ENCODE data around the gene ZBTB48.
"Not testable (repeated sequence)": the region's sequence is repeated elsewhere in the genome, so short reads cannot be mapped to it uniquely, and the experiment has no call there.

The ZBTB48 gene

DNA sequence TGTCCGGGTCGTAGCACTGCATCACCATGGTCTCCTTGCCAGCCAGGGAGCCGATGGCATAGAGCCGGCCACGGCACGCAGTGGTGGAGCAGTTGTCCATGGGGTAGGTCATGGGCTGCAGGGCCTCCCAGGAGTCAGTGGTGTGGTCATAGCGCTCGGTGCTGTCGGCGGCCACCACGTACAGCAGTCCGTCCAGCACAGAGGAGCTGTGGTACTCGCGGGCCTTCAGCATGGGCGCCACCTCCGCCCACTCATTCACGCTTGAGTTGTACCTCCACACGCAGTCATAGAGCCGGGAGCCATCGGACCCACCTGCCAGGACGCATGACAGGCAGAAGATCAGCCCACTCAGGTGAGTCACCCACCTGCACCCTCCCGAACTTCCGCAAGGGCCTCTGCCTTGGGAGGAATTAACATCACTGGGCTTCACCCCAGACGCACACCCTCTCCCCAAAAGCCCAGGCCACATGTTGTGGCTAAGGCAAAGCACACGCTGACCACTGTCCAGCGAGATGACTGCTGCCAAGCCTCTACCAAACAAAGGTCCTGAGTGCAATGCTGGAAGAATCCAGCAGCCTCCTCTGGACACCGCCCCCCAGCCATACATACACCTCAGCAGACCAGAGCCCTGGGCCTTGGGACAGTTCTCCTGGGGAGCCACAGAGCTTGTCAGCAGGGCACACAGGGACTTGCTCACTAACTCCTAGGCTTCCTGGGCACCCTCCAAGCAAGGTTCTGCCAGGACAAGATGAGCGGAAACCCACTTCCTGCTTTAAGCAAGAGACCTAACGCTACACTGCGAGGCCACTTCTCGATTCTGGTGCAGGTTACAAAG is 19.6 kb downstream of the ZBTB48 start:
- H3K27ac ChIP-seq: no peak overlapping the region
- no peak overlapping the region for H3K9ac ChIP-seq (ENCODE audit: insufficient read length)
- peaks cover 36% of the 10 kb centered on the region; the same call in 1 of the 2 replicates for H3K36me3 ChIP-seq (ENCODE audit: insufficient read depth, low read length)
- H3K9me3 ChIP-seq (ENCODE audit: low read depth, low read length): no peaks in the 10 kb centered on the region
- DNase-seq (ENCODE audit: low read depth, low spot score): no peak
- no peak overlapping the region for H3K4me3 ChIP-seq
- TF ChIP-seq FOXP2 (optimal IDR thresholded peaks at IDR 0.05; ENCODE audit: control extremely low read depth, extremely low read length, insufficient read depth): no peak
- TF ChIP-seq POLR2AphosphoS5 (IDR thresholded peaks at IDR 0.05; ENCODE audit: borderline replicate concordance, low read depth, low read length): no peak
- no peak for TF ChIP-seq EZH2 (IDR thresholded peaks at IDR 0.05)

DNA sequence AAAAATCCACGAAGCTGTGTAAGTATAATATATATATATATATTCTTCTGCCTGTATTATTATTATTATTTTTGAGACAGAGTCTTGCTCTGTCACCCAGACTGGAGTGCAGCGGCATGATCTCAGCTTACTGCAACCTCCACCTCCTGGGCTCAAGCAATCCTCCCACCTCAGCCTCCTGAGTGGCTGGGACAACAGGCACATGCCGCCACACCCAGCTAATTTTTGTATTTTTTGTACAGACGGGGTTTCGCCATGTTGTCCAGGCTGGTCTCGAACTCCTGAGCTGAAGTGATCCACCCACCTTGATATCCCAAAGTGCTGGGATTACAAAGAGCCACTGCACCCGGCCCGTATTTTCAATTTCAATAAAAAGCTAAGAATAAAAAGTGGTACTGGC is 20.2 kb downstream of the ZBTB48 start:
- H3K27ac ChIP-seq: 0 out of 2 replicates have a peak overlapping the region, but pooled peaks have one; percentile 50
- peak overlapping the region; percentile 83 for H3K9ac ChIP-seq (ENCODE audit: insufficient read length)

DNA sequence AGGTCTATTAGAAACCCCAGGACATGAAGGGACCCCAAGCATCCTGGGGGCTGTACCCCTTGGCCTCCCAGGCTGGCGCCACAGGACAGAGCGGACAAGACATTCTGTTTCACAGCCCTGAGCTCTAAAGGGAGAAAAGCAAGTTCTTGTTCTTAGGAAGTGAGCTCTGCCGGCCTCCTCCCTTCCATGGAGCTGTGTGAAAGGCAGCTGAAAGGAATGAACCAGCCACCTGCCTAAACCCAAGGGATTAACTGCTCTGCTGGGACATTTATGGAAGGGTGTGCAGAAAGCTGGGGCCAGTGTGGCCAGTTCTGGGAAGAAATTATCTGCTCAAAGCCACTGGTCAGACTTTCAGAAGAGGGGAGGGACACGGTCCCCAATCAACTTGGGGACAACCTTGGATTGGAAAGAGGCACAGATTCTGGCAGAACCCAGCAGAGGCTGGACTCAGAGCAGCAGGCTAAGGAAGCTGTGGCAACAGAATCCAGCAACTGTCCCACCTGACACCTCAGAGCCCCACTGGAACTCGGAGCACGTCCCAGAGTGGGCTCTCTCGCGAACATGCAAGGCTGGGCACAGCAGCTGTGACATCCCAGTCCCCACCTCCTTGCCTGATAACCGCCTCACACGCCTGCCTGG is 20.7 kb downstream of the ZBTB48 start:
- Histone ChIP-seq H3K36me3 (ENCODE audit: insufficient read depth, low read length) (peaks cover 25% of the 10 kb centered on the region; the same call in 1 of the 2 replicates), H3K9ac (ENCODE audit: insufficient read length) (peak overlapping the region; percentile 83), H3K27ac (peak overlapping the region; percentile 50; the same call in 1 of the 2 replicates), H3K9me3 (ENCODE audit: low read depth, low read length) (no peaks in the 10 kb centered on the region), H3K4me3 (peak overlapping the region; percentile 93)
- DNase-seq (ENCODE audit: low read depth, low spot score): no peak
- TF ChIP-seq EZH2 (IDR thresholded peaks at IDR 0.05): no peak
- TF ChIP-seq POLR2AphosphoS5 (IDR thresholded peaks at IDR 0.05; ENCODE audit: borderline replicate concordance, low read depth, low read length): no peak
- TF ChIP-seq FOXP2 (optimal IDR thresholded peaks at IDR 0.05; ENCODE audit: control extremely low read depth, extremely low read length, insufficient read depth): peak; percentile 18

More for the DNA sequence above, 20.2 kb downstream of the ZBTB48 start:
- not testable (repeated sequence) for H3K9me3 ChIP-seq (ENCODE audit: low read depth, low read length); DNase-seq (ENCODE audit: low read depth, low spot score)
- Histone ChIP-seq H3K36me3 (ENCODE audit: insufficient read depth, low read length) (peaks cover 30% of the 10 kb centered on the region; the same call in 1 of the 2 replicates), H3K4me3 (peak overlapping the region; percentile 93)

DNA sequence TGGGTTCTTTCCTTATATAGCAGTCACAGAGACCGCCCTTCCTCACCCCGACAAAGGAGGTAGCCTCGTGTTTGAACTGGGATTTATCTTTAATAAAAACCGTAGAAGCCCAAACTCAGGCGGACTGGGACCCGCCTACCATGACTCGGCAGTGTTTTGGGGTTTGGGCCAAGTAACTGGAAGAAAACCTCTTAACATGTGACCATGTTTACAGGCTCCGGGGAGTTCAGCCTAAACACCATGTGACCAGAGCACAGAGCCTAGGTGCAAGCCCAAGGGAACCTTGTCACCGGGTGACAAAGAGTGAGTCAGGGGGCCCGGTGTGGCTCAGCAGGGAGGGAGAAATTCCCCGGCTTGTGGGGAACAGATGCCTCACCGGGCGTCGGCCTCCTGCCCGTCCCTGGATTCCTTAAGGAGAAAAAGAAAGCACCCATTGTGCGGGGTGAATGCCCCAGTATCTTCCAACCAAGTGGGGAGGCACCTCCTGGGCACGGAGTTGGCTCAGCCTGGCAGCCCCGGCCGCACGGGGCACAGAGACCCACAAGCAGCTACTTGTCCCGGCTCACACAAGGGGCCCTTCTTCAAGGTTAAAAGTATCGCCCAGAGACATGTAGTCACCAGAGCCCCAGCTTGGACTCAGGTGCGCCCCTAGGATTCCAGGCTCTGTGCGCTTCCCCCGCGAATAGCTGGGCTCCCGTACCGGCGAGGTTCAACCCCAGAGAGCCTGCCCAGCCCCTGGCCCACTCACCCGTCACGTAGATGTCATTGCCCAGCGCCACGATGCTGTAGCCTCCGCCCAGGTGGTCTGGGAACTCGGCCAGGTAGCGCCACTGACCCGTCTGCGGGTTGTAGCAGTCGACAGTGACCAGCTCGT is 21.5 kb downstream of the ZBTB48 start:
- no peak for DNase-seq (ENCODE audit: low read depth, low spot score)
- peaks cover 19% of the 10 kb centered on the region; the same call in 1 of the 2 replicates for H3K36me3 ChIP-seq (ENCODE audit: insufficient read depth, low read length)
- H3K4me3 ChIP-seq: peak overlapping the region; percentile 93
- TF ChIP-seq FOXP2 (optimal IDR thresholded peaks at IDR 0.05; ENCODE audit: control extremely low read depth, extremely low read length, insufficient read depth) (no peak), POLR2AphosphoS5 (IDR thresholded peaks at IDR 0.05; ENCODE audit: borderline replicate concordance, low read depth, low read length) (peak; percentile 21; the same call in 1 of the 2 replicates)
- H3K27ac ChIP-seq: peak overlapping the region; percentile 50; the same call in 1 of the 2 replicates
- H3K9ac ChIP-seq (ENCODE audit: insufficient read length): peak overlapping the region; percentile 83
- no peaks in the 10 kb centered on the region for H3K9me3 ChIP-seq (ENCODE audit: low read depth, low read length)

DNA sequence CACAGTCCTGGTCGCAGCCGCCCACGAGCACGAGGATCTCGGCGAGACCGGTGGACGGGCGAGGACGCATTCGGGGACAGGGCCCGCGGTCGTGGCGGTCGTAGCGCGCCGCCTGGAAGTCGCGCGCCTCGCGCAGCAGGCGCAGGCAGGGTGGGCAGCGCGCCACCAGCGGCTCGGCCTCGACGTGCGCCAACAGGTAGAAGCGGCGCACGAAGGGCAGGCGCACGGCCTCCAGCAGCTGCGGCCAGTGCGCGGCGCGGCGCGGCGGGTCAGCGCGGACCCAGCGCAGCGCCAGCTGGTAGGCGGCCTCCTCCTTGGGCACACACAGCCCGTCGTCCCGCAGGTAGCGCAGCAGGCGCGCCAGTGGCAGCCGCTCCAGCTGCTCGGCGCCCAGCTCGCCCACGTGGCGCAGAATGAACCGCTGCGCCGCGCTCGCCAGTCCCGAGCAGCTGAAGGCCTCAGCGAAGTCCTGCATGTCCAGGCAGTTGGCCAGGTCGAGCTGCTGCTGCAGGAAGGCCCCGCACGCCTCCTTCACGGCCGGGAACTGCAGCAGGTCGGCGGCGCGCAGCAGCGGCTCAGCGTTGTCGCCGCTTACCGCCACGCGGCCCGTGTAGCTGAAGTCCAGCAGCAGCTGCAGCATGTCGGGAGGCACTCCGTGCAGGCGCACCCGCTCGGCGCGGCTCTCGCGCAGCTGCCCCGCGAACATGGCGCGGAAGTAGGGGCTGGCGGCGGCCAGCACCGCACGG is 22.3 kb downstream of the ZBTB48 start:
- Histone ChIP-seq H3K36me3 (ENCODE audit: insufficient read depth, low read length) (peaks cover 11% of the 10 kb centered on the region; the same call in 1 of the 2 replicates), H3K4me3 (peak overlapping the region; percentile 93), H3K9ac (ENCODE audit: insufficient read length) (peak overlapping the region; percentile 83), H3K27ac (no peak overlapping the region), H3K9me3 (ENCODE audit: low read depth, low read length) (no peaks in the 10 kb centered on the region)
- no peak for TF ChIP-seq EZH2 (IDR thresholded peaks at IDR 0.05)
- TF ChIP-seq FOXP2 (optimal IDR thresholded peaks at IDR 0.05; ENCODE audit: control extremely low read depth, extremely low read length, insufficient read depth): no peak
- no peak for TF ChIP-seq POLR2AphosphoS5 (IDR thresholded peaks at IDR 0.05; ENCODE audit: borderline replicate concordance, low read depth, low read length)
- DNase-seq (ENCODE audit: low read depth, low spot score): no peak

DNA sequence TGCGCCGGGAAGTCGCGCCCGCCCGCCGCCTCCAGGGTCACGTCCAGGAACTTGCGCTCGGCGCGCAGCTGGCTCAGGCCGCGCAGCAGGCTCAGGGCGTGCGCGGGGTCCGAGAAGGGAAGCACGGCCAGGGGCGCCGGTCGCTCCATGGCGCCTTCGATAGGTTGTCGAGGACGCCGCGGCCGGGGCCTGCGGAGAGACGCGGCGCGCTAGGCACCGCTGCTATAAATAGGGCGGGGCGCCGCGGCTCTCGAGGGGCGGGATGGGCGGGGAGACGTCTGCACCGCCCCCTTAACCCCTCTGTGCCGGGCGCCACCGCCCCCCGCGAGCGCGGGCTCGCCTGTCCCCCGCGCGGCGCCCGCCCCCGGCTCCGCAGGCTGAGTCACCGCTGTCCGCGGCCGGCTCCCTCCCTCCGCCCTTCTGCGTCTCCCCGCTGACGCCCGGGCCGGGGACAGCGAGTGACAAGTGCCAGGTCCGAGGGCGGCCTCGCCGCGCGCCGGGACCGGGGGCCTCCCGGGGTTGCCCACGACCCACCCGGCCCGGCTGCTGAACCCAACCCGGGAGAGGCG is 23.0 kb downstream of the ZBTB48 start, which contains the start of gene KLHL21:
KLHL21 (minus strand) TSS at position 201 of the 569 bp plus-strand sequence; CDS start at position 149, 52 bp downstream.
- peaks cover 5% of the 10 kb centered on the region; the same call in 1 of the 2 replicates for H3K36me3 ChIP-seq (ENCODE audit: insufficient read depth, low read length)
- peak within 1 kb of the TSS; percentile 93 for H3K4me3 ChIP-seq
- H3K9me3 ChIP-seq (ENCODE audit: low read depth, low read length): no peaks in the 10 kb centered on the region
- H3K27ac ChIP-seq: peak within 1 kb of the TSS; percentile 61; the same call in 1 of the 2 replicates
- peak within 1 kb of the TSS; percentile 83 for H3K9ac ChIP-seq (ENCODE audit: insufficient read length)
- no peak for DNase-seq (ENCODE audit: low read depth, low spot score)
- TF ChIP-seq POLR2AphosphoS5 (IDR thresholded peaks at IDR 0.05; ENCODE audit: borderline replicate concordance, low read depth, low read length): peak; percentile 97
- TF ChIP-seq FOXP2 (optimal IDR thresholded peaks at IDR 0.05; ENCODE audit: control extremely low read depth, extremely low read length, insufficient read depth): no peak

DNA sequence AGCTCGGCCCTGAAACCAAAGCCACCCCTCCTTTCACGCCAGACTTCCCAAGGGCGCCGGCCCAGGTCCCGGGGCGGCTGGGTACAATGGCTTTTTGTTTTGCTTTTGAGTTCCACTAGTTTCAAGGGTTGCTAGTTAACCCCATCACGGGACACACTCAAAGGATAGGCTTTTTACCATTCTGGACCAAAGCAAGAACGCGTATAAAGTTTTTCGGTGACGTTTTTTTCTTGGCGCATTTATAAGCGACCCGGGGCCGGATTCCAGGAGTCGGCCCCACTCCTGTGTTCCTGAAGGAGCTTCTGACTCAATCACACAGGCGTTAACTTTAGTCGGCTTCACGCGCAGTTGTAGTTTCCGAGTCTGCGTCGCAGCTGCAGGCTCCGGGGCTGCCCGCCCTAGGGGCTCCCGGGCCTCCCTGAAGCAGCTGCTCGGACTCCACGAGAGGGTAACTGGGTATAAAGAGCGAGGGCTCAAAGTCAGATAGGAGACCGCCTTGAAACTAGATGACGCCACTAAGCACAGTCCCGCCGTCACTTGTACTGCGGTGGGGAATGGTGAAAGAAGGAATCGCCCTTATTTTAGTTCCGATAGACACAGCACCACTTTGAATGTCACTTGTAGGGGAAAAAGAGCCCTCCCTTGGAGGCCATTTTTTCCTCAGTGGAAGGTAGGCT is 23.6 kb downstream of the ZBTB48 start:
- Histone ChIP-seq H3K27ac (peak overlapping the region; percentile 61; the same call in 1 of the 2 replicates), H3K9me3 (ENCODE audit: low read depth, low read length) (no peaks in the 10 kb centered on the region), H3K36me3 (ENCODE audit: insufficient read depth, low read length) (no peaks in the 10 kb centered on the region; the same call in 1 of the 2 replicates), H3K4me3 (peak overlapping the region; percentile 93), H3K9ac (ENCODE audit: insufficient read length) (peak overlapping the region; percentile 60)
- DNase-seq (ENCODE audit: low read depth, low spot score): no peak
- TF ChIP-seq POLR2AphosphoS5 (IDR thresholded peaks at IDR 0.05; ENCODE audit: borderline replicate concordance, low read depth, low read length) (no peak; the same call in none of the 2 replicates), FOXP2 (optimal IDR thresholded peaks at IDR 0.05; ENCODE audit: control extremely low read depth, extremely low read length, insufficient read depth) (no peak), EZH2 (IDR thresholded peaks at IDR 0.05) (no peak)
